ENCODE data around the gene PCNT. TPM values are rescaled to one million over a fixed set of nuclear protein-coding genes. Genes with fewer than 3 reads are reported as not detected.

Gene PCNT
- total RNA-seq, 1 donor from 2014 or later: 53.3 TPM

DNA sequence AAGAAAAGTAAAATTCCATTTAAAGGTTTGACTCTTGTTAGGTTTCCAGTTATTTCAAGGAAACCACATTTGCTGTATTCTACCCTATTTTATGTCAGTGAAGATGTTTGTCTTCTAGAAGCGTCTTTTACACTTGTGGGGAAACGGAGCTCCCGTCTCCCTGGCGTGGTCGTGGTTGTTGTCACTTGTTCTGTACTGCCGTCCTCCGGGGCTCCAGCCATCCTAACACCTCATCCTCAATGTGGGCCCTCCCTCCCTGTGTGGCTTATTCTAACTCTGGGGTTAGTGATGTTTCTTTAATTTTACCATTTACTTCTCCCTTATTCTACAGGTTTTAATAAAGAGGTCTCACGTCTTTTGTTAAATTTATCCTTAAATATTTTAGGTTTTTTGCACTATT lies 82.0 kb downstream of the PCNT start:
- H3K36me3 Mint-ChIP-seq (ENCODE audit: insufficient read depth): peaks cover 15% of the 10 kb centered on the region

GRCh38 chr21:46409641-46410406 lies 85.9 kb downstream of the PCNT start:
- Mint-ChIP-seq H3K36me3 (ENCODE audit: insufficient read depth) (peaks cover 6% of the 10 kb centered on the region), H3K27ac (peak overlapping the region; percentile 20)

More for the DNA sequence above, 82.0 kb downstream of the PCNT start:
- no peak for DNase-seq (ENCODE audit: low spot score, unreplicated experiment)
- Mint-ChIP-seq H3K9me3 (ENCODE audit: low read depth) (no peaks in the 10 kb centered on the region), H3K4me1 (ENCODE audit: low read depth) (no peaks in the 10 kb centered on the region), H3K27ac (no peak overlapping the region), H3K4me3 (ENCODE audit: low read depth) (no peak overlapping the region), H3K27me3 (no peaks in the 10 kb centered on the region)
- no peak for TF ChIP-seq CTCF (IDR thresholded peaks at IDR 0.05; ENCODE audit: unreplicated experiment)

GRCh38 chr21:46410516-46410915 lies 86.6 kb downstream of the PCNT start:
- Mint-ChIP-seq H3K36me3 (ENCODE audit: insufficient read depth) (peaks cover 6% of the 10 kb centered on the region), H3K4me1 (ENCODE audit: low read depth) (no peaks in the 10 kb centered on the region), H3K27me3 (no peaks in the 10 kb centered on the region), H3K4me3 (ENCODE audit: low read depth) (no peak overlapping the region), H3K9me3 (ENCODE audit: low read depth) (no peaks in the 10 kb centered on the region), H3K27ac (no peak overlapping the region)
- TF ChIP-seq CTCF (IDR thresholded peaks at IDR 0.05; ENCODE audit: unreplicated experiment): no peak
- DNase-seq (ENCODE audit: low spot score, unreplicated experiment): no peak

More at GRCh38 chr21:46409641-46410406, 85.9 kb downstream of the PCNT start:
- no peak for DNase-seq (ENCODE audit: low spot score, unreplicated experiment)
- Mint-ChIP-seq H3K4me3 (ENCODE audit: low read depth) (no peak overlapping the region), H3K27me3 (no peaks in the 10 kb centered on the region), H3K4me1 (ENCODE audit: low read depth) (no peaks in the 10 kb centered on the region), H3K9me3 (ENCODE audit: low read depth) (no peaks in the 10 kb centered on the region)
- no peak for TF ChIP-seq CTCF (IDR thresholded peaks at IDR 0.05; ENCODE audit: unreplicated experiment)

GRCh38 chr21:46411236-46411635 lies 87.3 kb downstream of the PCNT start:
- H3K4me3 Mint-ChIP-seq (ENCODE audit: low read depth): no peak overlapping the region
- no peaks in the 10 kb centered on the region for H3K4me1 Mint-ChIP-seq (ENCODE audit: low read depth)
- H3K9me3 Mint-ChIP-seq (ENCODE audit: low read depth): no peaks in the 10 kb centered on the region
- DNase-seq (ENCODE audit: low spot score, unreplicated experiment): no peak
- no peak for TF ChIP-seq CTCF (IDR thresholded peaks at IDR 0.05; ENCODE audit: unreplicated experiment)
- no peaks in the 10 kb centered on the region for H3K27me3 Mint-ChIP-seq
- no peak overlapping the region for H3K27ac Mint-ChIP-seq
- peaks cover 6% of the 10 kb centered on the region for H3K36me3 Mint-ChIP-seq (ENCODE audit: insufficient read depth)

- Mint-ChIP-seq H3K9me3 (ENCODE audit: low read depth) (no peaks in the 10 kb centered on the region), H3K36me3 (ENCODE audit: insufficient read depth) (peaks cover 6% of the 10 kb centered on the region), H3K4me3 (ENCODE audit: low read depth) (no peak overlapping the region), H3K27me3 (no peaks in the 10 kb centered on the region), H3K27ac (no peak overlapping the region), H3K4me1 (ENCODE audit: low read depth) (no peaks in the 10 kb centered on the region)
- no peak for TF ChIP-seq CTCF (IDR thresholded peaks at IDR 0.05; ENCODE audit: unreplicated experiment)
- no peak for DNase-seq (ENCODE audit: low spot score, unreplicated experiment)
Measured at GRCh38 chr21:46411691-46412090, 87.7 kb downstream of the PCNT start.
